MV-4-11 (cell line): Measurements from ENCODE around the gene LDB2.
"Not testable (repeated sequence)": the region's sequence is repeated elsewhere in the genome, so short reads cannot be mapped to it uniquely, and the experiment has no call there.

Experiments
- DNase-seq: peaks from one replicate; lab custom pipeline; 2025; lab: John Stamatoyannopoulos, UW

LDB2 gene

GRCh38 chr4:16646459-16646858 is 252.0 kb downstream of the LDB2 start:
- DNase-seq: no peak

GRCh38 chr4:16643893-16644292 is 254.6 kb downstream of the LDB2 start:
- DNase-seq: no peak

DNA sequence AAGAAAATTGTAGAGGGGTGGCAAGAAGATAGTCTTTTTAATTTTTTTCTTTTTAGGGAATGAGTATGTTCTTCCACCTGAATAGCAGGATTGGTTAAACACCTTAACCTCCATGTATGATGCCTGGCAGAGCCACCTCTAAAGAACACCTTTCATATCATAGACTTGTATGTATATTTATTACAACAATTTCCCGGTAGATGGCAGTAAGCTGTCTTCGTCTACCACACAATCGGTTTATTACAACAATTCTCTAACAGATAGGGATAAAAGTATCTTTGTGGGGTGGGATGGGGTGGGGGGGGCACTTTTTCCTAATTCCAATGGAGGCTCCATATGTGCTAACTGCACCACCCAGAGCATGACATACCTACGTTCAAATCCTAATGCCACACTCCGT is 255.5 kb downstream of the LDB2 start:
- DNase-seq: no peak

DNA sequence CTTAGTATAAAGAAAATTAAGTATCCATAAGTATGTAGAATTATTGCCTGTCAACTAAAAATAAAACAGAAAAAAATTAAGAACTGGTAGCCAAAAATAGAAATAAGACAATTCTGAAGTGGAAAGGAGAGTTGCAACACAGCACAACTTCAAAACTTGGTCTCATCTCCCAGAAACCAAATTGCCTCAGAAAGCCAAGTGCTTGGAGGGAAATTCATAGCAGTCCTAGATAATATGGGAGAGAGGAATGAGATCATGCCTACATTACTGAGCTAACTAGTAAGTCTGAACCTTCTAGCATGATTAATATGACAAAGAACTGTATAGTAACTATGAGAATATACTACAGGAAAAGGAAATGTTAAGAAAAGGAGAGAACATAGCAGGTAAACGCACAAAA is 256.5 kb downstream of the LDB2 start:
- no peak for DNase-seq

DNA sequence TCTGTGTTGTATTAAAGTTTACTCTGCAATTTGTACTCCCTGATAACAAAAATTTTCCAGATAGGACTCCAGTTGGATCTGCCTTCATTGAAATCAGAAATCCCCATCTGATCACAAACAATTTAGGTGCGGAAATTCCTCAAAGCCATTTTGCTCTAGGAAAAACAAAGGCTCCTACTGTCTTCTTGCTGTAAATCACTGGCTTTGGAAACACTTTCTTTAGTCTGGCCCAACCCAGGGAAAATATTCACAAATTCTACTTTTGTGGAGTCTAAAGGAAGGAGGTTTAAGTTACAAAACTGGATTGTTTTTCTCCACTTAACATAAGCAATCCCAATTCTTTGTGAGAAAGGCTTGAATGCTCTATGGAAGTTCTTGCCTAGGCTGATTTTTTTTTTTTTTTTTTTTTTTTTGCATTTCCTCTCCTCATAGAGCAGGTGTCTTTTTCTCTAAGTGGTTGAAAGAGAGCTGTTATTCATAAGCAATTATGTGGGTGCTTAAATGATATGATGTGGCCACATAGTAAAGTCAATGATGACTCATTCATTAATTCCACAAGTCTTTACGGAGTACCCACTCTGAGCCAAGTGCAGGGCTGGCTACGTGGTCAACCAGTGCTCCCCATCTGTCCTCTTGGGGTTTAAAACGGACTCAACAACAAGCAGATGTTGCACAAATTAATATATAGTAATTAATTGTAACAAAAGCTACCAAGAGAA is 261.4 kb downstream of the LDB2 start:
- no peak for DNase-seq

- DNase-seq: no peak
These were observed 262.1 kb downstream of the LDB2 start for GRCh38 chr4:16636304-16636703.

GRCh38 chr4:16629274-16629673 is 269.2 kb downstream of the LDB2 start:
- not testable (repeated sequence) for DNase-seq

DNA sequence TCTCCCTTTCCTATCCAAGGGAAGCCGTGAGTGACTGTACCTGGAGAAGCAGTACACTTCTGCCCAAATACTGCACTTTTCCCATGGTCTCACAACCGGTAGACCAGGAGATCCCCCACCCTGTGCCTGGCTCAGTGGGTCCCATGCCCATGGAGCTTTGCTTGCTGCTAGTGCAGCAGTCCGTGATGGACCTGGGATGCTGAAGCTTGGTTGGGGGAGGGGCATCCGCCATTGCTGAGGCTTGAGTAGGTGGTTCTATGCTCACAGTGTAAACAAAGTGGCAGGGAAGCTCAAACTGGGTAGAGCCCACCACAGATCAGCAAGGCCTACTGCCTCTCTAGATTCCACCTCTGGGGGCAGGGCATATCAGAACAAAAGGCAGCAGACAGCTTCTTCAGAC is 269.6 kb downstream of the LDB2 start:
- not testable (repeated sequence) for DNase-seq

DNA sequence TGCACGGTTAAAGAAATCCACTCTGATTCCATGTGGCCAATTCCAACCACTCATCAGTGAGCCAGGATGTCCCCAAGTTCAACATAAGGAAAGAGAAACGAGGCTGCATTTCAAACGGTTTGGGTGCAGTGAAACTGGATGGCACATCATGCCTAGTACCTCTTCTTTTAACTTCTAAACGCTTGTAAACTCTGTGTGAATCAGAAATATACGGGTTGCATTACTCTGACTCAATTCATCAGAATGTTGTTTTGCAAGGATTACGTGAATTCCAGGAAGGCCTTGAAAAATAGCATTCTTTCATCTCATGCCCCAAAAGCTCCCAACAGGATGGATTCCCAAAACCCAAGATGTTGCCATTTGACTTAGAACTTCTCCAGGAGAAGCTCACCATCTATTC is 270.4 kb downstream of the LDB2 start:
- no peak for DNase-seq

DNA sequence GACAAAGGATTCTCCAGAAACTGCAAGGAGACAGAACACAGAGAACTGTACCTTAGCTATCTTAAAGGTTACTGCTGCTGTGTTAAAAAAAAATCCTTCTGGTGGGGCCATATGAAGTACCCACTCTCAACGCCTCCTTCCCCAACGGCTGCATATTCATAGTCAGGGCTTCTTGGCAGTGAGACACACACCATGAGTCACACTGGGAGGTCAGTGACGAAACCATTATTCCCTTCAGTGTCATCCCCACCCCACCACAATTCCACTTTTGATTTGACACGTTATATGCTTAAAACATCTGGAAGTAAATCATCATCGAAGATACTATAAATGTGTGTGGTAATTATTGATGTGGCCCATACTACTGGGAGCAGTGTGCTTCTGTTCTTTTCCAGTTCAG is 271.5 kb downstream of the LDB2 start:
- DNase-seq: no peak

- DNase-seq: no peak
These were observed 275.6 kb downstream of the LDB2 start for GRCh38 chr4:16622826-16623225.

DNA sequence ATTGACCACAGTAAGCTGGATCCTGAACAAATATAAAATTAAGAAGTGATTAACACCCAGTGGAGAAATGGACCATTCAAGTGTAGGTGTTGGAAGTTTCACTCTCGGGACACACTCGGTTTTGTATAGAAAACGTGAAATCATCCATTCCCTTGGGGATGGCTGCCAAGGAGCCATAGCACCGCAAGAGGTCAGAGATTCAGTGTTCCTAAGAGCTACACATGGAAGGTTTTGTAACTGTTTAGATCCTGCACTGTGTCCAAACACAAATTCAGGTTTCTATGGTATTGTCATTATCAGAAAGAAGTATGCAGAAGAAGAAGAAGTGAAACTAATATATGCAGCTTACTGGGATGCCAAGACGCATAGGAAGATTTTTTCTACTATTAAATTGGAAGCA is 281.0 kb downstream of the LDB2 start:
- DNase-seq: peak; percentile 41

- no peak for DNase-seq
These were observed 281.4 kb downstream of the LDB2 start for GRCh38 chr4:16617011-16617410.

GRCh38 chr4:16609170-16609758 is 289.2 kb downstream of the LDB2 start:
- DNase-seq: no peak

DNA sequence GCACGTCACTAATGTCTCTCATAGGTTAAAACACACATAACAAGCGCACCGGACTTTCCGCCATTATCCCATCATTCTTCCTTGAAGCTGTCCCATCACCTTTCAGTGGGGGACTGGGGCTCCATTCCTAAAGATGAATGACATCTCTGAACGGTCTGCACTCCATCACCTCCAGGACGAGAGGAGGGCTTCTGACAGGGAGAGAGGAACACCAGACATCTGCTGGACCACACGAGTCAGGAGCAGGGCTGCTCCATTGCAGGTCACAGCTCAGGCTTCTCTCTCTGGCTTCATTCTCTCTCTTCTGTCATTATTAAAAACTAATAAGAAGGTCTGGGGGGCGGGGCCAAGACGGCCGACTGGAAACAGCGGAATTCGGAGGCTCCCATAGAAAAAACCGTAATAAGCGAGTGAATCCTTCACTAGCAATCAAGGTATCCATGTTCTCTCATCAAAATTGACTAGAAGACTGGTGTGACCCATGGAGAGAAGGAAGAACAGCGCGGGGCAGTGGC is 289.8 kb downstream of the LDB2 start:
- DNase-seq: no peak

GRCh38 chr4:16608123-16608522 is 290.3 kb downstream of the LDB2 start:
- no peak for DNase-seq

DNA sequence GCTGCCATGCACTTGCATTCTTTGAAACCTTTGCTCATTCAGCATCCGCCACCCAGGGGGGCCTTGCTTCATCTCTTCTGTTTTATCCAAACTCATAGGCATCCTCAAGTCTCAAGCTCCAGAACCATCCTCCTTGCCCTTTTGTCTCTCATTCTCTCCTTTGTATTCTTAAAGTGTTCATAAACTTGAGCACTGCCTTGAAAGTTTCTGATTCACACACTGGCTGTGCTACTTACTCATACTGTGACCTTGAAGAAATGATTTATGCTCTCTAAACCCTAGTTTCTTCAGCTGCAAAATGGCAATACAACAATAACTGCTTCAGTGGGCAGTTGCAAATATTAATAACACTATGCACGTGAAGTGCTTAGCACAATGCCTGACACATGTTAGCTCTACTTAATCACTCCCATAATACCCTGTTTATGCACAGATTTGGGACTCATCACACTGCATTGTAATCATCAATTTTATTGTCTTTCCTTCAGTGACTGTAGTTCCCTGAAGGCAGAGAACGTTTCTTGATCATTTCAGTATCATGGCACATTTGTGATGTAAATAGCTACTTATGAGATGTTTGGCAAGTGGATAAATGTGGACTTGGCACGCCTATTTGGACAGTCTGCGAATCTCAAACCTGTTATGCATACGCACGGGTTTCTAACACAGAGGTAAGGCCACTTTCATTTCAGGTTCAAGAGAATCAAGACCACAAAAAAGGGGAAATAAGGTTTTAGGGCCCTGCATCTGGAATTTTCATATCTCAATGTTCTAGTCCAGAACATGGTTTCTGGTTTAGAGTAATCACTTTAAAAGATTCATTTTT is 291.0 kb downstream of the LDB2 start:
- no peak for DNase-seq

GRCh38 chr4:16606691-16607090 is 291.8 kb downstream of the LDB2 start:
- DNase-seq: no peak

DNA sequence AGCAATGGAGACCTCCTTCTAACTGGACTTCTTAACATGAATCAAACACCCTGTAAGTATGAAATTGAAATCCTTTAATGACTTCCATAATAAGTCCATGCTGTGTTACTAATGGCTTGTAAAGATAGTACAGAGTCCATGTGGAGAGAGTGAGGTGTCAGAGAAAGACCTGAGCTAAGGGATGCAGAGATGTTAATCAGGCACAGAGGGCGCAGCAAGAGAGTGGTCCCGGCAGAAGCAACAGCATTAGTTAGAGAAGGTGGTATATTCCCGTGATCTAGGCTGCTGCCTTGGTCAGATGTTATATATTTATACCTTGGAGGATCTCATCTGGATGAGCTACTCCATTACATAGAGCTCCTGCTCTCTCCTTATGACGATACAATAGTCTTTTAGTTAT is 295.3 kb downstream of the LDB2 start:
- no peak for DNase-seq

GRCh38 chr4:16598597-16599206 is 299.7 kb downstream of the LDB2 start:
- DNase-seq: peak; percentile 41

- DNase-seq: no peak
These were observed 300.4 kb downstream of the LDB2 start for GRCh38 chr4:16597845-16598596.

DNA sequence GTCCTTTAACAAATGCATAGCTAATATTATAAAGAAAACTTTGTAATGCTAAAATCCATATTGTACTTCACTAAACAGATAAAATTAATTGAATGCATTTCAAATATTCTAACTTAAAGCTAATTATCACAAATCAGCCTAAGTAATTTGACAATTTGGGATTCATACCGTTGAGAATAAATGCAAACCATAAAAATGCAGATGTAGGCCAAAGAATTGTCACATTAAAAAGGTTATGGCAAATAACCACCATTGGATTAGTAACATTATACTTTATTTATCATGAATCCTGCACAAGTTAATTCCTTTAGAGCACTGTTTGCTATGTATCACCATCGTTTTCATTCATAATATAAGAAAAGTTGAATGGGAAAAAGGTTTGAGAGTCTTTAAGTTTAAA is 301.0 kb downstream of the LDB2 start:
- DNase-seq: no peak
